Right lobe of liver (tissue), 4 donors: Measurements from ENCODE around the gene UNC5CL.

ENCODE experiments used
- POLR2A ChIP-seq: fragments of 450-650 bp; IDR thresholded peaks from one replicate; pipeline ENCODE4 v1.6.1; 2017; ENCODE audit warnings: antibody characterized with exemption, mild to moderate bottlenecking
- TF ChIP-seq, protein P1 (sequence below), 4 donors: fragments of 200-600 bp in 3 of 4; fragments of 450-650 bp in 1 of 4; IDR thresholded peaks; one replicate each; pipeline versions ENCODE4 v1.5.1 to v1.8.0; 2016 to 2022; ENCODE audit warnings: antibody characterized with exemption in 4 of 4, mild to moderate bottlenecking in 2 of 4
- donor health status: DM: no; HTN: no; CAD: no.
- donor health status: DM: no; HTN: no; CAD: no.
- donor health status: DM: no; HTN: yes; CAD: no.

DNA sequence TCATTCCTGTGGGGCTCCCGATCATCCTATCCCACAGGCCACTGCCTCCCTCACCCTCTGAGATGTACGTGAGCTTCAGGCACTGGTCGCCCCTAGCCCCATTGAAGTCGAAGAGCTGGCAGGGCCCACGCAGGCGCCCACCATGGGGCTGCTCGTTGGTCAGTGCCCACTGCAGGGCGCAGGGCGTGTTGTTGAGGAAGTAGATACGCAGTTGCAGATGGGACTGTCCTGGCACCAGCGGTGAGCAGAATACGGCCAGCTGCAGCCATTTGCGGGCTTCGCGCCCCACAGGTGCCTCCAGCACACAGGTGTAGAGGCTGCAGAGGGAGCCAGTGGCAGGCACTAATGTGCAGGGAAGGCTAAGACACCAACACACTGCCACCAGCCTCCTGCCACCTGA lies 6.2 kb downstream of the UNC5CL start:
- TF ChIP-seq, protein P1, sequence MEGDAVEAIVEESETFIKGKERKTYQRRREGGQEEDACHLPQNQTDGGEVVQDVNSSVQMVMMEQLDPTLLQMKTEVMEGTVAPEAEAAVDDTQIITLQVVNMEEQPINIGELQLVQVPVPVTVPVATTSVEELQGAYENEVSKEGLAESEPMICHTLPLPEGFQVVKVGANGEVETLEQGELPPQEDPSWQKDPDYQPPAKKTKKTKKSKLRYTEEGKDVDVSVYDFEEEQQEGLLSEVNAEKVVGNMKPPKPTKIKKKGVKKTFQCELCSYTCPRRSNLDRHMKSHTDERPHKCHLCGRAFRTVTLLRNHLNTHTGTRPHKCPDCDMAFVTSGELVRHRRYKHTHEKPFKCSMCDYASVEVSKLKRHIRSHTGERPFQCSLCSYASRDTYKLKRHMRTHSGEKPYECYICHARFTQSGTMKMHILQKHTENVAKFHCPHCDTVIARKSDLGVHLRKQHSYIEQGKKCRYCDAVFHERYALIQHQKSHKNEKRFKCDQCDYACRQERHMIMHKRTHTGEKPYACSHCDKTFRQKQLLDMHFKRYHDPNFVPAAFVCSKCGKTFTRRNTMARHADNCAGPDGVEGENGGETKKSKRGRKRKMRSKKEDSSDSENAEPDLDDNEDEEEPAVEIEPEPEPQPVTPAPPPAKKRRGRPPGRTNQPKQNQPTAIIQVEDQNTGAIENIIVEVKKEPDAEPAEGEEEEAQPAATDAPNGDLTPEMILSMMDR (IDR thresholded peaks at IDR 0.05): no peak
- TF ChIP-seq POLR2A: no peak
